Liver (tissue), 9 donors: ENCODE data around the gene DPM3. TPM values are rescaled to one million over a fixed set of nuclear protein-coding genes. Genes with fewer than 3 reads are reported as not detected.

Experiments
- DNase-seq: peaks from one replicate; pipeline ENCODE4 v3.0.0-alpha.2; 2017; ENCODE audit warnings: low spot score
- H3K27ac ChIP-seq, 2 donors: one replicate each; pipeline ENCODE4 v1.7.0; 2013; ENCODE audit warnings: inconsistent platforms in 2 of 2, low read length in 2 of 2, control low read depth in 1 of 2, low read depth in 1 of 2, mild to moderate bottlenecking in 1 of 2
- H3K27me3 ChIP-seq, 4 donors: one replicate each; pipeline versions ENCODE4 v1.6.1 to v1.7.0; 2013; ENCODE audit warnings: low read length in 3 of 4, inconsistent platforms in 1 of 4, mild to moderate bottlenecking in 1 of 4, moderate library complexity in 1 of 4; ENCODE audit not compliant: control insufficient read depth in 4 of 4, insufficient read depth in 4 of 4
- H3K36me3 ChIP-seq, 4 donors: one replicate each; pipeline versions ENCODE4 v1.6.1 to v1.7.0; 2013; ENCODE audit warnings: low read length in 3 of 4, mild to moderate bottlenecking in 3 of 4, low read depth in 1 of 4, moderate library complexity in 1 of 4; ENCODE audit not compliant: control insufficient read depth in 4 of 4, insufficient read depth in 3 of 4
- H3K4me1 ChIP-seq, 4 donors: one replicate each; pipeline versions ENCODE4 v1.6.1 to v1.7.0; 2013; ENCODE audit warnings: low read length in 3 of 4, mild to moderate bottlenecking in 3 of 4, moderate library complexity in 1 of 4; ENCODE audit not compliant: control insufficient read depth in 4 of 4, insufficient read depth in 4 of 4
- H3K4me3 ChIP-seq, 3 donors: one replicate each; pipeline versions ENCODE4 v1.6.1 to v1.7.0; 2013; ENCODE audit warnings: low read length in 3 of 3, control low read depth in 1 of 3, low read depth in 1 of 3, mild to moderate bottlenecking in 1 of 3
- H3K9ac ChIP-seq, 2 donors: one replicate each; pipeline ENCODE4 v1.7.0; 2013; ENCODE audit warnings: low read length in 2 of 2, mild to moderate bottlenecking in 2 of 2, moderate library complexity in 2 of 2, control low read depth in 1 of 2, low read depth in 1 of 2
- H3K9me3 ChIP-seq, 4 donors: one replicate each; pipeline versions ENCODE4 v1.6.1 to v1.7.0; 2013; ENCODE audit warnings: low read length in 3 of 4; ENCODE audit not compliant: control insufficient read depth in 4 of 4
- EGR1 ChIP-seq, 2 donors: IDR thresholded peaks; 2 replicates each; pipeline ENCODE4 v1.6.1; 2016 to 2018; ENCODE audit warnings: antibody characterized with exemption in 2 of 2, low read depth in 2 of 2
- FOXA1 ChIP-seq: IDR thresholded peaks from 2 replicates; pipeline ENCODE4 v1.6.1; 2016; ENCODE audit warnings: antibody characterized with exemption
- FOXA2 ChIP-seq: IDR thresholded peaks from 2 replicates; pipeline ENCODE4 v1.6.1; 2016; ENCODE audit warnings: antibody characterized with exemption
- GABPA ChIP-seq, 2 donors: IDR thresholded peaks in 1 of 2; conservative IDR thresholded peaks in 1 of 2; 2 replicates each; pipeline ENCODE4 v1.6.1; 2016; ENCODE audit warnings: antibody characterized with exemption in 2 of 2, mild to moderate bottlenecking in 1 of 2, moderate library complexity in 1 of 2
- HNF4A ChIP-seq, 2 donors: conservative IDR thresholded peaks; 2 replicates each; pipeline ENCODE4 v1.6.1; 2016; ENCODE audit warnings: antibody characterized with exemption in 2 of 2, mild to moderate bottlenecking in 2 of 2
- HNF4G ChIP-seq: IDR thresholded peaks from 2 replicates; pipeline ENCODE4 v1.6.1; 2016; ENCODE audit warnings: antibody characterized with exemption
- JUND ChIP-seq, 2 donors: IDR thresholded peaks; 2 replicates each; pipeline ENCODE4 v1.6.1; 2016; ENCODE audit warnings: antibody characterized with exemption in 2 of 2
- NR2F2 ChIP-seq: IDR thresholded peaks from 2 replicates; pipeline ENCODE4 v1.6.1; 2016; ENCODE audit warnings: antibody characterized with exemption
- RAD21 ChIP-seq, 2 donors: IDR thresholded peaks; 2 replicates each; pipeline ENCODE4 v1.6.1; 2016; ENCODE audit warnings: antibody characterized with exemption in 2 of 2, mild to moderate bottlenecking in 2 of 2
- RXRA ChIP-seq, 2 donors: IDR thresholded peaks; 2 replicates each; pipeline ENCODE4 v1.6.1; 2017 to 2018; ENCODE audit warnings: antibody characterized with exemption in 2 of 2, mild to moderate bottlenecking in 1 of 2
- SP1 ChIP-seq: IDR thresholded peaks from 2 replicates; pipeline ENCODE4 v1.6.1; 2018; ENCODE audit warnings: antibody characterized with exemption, mild to moderate bottlenecking
- TAF1 ChIP-seq: conservative IDR thresholded peaks from 2 replicates; pipeline ENCODE4 v1.6.1; 2016; ENCODE audit warnings: antibody characterized with exemption, mild to moderate bottlenecking
- YY1 ChIP-seq: IDR thresholded peaks from 2 replicates; pipeline ENCODE4 v1.6.1; 2016; ENCODE audit warnings: antibody characterized with exemption, mild to moderate bottlenecking
- WGBS: extraction: QIAGEN DNeasy Blood & Tissue Kit; methylation state at CpG from one replicate; pipeline ENCODE4 v1.1.7; 2013; 5-methylcytosine and 5-hydroxymethylcytosine counted together
- polyA plus RNA-seq, 2 donors: library from polyadenylated mRNA; stranded (reverse) in 1 of 2; unstranded in 1 of 2; fragments of 200-250 nt in 1 of 2; fragments of >200 nt in 1 of 2; fragmentation: Nextera tagmentation in 1 of 2; extraction: Ambion mirVana in 1 of 2; gene quantifications; one replicate each; pipeline versions ENCODE4 v1.2.1 to v1.2.3, GENCODE V29; 2013 to 2015
- total RNA-seq, 2 donors: library from RNA; depleted of rRNA; stranded (reverse); fragments of >200 nt; gene quantifications; one replicate each; pipeline ENCODE4 v1.2.3, GENCODE V29; 2014
- TF ChIP-seq, protein P1 (sequence below): IDR thresholded peaks from 2 replicates; pipeline ENCODE4 v1.6.1; 2016; ENCODE audit warnings: antibody characterized with exemption
- TF ChIP-seq, protein P2 (sequence below): IDR thresholded peaks from 2 replicates; pipeline ENCODE4 v1.6.1; 2016; ENCODE audit warnings: antibody characterized with exemption, mild to moderate bottlenecking
- TF ChIP-seq, protein P3 (sequence below): IDR thresholded peaks from 2 replicates; pipeline ENCODE4 v1.6.1; 2016; ENCODE audit warnings: antibody characterized with exemption
- TF ChIP-seq, protein P4 (sequence below): fragments of 150-350 bp; IDR thresholded peaks from 2 replicates; pipeline ENCODE4 v1.5.1; 2017; ENCODE audit warnings: improper control_type of control experiment, low read depth, low read length; ENCODE audit not compliant: missing input control
- TF ChIP-seq, protein P5 (sequence below): IDR thresholded peaks from 2 replicates; pipeline ENCODE4 v1.6.1; 2016; ENCODE audit warnings: antibody characterized with exemption
- donor health status: healthy.
- donor health status: healthy.
- donor health status: healthy.
- donor health status: healthy.
- donor health status: healthy.

The DPM3 gene
- total and polyA plus RNA-seq, 4 donors: 27.3 to 134 (median 69.1) TPM

DNA sequence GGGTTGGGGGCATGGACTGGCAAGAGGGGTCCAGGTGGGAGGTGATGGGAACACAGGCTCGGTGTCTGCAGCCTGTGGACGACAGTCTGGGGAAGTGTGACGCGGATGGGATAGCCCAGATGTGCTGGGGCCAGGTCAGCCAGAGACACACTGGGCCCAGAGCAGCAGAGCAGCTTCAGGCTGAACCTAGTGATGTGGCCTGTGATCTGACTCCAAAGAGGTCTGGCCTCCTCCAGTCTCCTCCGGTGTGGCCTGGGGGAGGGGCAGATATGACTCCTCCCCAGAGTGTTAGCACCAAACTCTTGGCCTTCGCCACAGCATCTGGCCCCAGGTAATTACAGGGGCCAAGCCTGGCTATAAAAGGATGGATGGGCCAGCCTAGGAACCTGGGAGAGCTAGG is 48.2 kb downstream of the DPM3 start:
- TF ChIP-seq, protein P1, sequence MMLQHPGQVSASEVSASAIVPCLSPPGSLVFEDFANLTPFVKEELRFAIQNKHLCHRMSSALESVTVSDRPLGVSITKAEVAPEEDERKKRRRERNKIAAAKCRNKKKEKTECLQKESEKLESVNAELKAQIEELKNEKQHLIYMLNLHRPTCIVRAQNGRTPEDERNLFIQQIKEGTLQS: no peak
- TF ChIP-seq YY1 (no peak), JUND (IDR thresholded peaks at IDR 0.05) (no peak), RAD21 (IDR thresholded peaks at IDR 0.05) (no peak), TAF1 (no peak), HNF4A (conservative IDR thresholded peaks at IDR 0.05) (no peak), HNF4G (no peak), EGR1 (IDR thresholded peaks at IDR 0.05; ENCODE audit: low read depth in 2 of 2) (no peak), GABPA (IDR thresholded peaks at IDR 0.05 in 1 of 2, conservative IDR thresholded peaks at IDR 0.05 in 1 of 2) (no peak), NR2F2 (no peak), FOXA2 (no peak), FOXA1 (no peak), SP1 (no peak), RXRA (IDR thresholded peaks at IDR 0.05) (no peak)
- TF ChIP-seq, protein P2, sequence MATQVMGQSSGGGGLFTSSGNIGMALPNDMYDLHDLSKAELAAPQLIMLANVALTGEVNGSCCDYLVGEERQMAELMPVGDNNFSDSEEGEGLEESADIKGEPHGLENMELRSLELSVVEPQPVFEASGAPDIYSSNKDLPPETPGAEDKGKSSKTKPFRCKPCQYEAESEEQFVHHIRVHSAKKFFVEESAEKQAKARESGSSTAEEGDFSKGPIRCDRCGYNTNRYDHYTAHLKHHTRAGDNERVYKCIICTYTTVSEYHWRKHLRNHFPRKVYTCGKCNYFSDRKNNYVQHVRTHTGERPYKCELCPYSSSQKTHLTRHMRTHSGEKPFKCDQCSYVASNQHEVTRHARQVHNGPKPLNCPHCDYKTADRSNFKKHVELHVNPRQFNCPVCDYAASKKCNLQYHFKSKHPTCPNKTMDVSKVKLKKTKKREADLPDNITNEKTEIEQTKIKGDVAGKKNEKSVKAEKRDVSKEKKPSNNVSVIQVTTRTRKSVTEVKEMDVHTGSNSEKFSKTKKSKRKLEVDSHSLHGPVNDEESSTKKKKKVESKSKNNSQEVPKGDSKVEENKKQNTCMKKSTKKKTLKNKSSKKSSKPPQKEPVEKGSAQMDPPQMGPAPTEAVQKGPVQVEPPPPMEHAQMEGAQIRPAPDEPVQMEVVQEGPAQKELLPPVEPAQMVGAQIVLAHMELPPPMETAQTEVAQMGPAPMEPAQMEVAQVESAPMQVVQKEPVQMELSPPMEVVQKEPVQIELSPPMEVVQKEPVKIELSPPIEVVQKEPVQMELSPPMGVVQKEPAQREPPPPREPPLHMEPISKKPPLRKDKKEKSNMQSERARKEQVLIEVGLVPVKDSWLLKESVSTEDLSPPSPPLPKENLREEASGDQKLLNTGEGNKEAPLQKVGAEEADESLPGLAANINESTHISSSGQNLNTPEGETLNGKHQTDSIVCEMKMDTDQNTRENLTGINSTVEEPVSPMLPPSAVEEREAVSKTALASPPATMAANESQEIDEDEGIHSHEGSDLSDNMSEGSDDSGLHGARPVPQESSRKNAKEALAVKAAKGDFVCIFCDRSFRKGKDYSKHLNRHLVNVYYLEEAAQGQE: no peak
- TF ChIP-seq, protein P3, sequence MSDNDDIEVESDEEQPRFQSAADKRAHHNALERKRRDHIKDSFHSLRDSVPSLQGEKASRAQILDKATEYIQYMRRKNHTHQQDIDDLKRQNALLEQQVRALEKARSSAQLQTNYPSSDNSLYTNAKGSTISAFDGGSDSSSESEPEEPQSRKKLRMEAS: no peak
- TF ChIP-seq, protein P4, sequence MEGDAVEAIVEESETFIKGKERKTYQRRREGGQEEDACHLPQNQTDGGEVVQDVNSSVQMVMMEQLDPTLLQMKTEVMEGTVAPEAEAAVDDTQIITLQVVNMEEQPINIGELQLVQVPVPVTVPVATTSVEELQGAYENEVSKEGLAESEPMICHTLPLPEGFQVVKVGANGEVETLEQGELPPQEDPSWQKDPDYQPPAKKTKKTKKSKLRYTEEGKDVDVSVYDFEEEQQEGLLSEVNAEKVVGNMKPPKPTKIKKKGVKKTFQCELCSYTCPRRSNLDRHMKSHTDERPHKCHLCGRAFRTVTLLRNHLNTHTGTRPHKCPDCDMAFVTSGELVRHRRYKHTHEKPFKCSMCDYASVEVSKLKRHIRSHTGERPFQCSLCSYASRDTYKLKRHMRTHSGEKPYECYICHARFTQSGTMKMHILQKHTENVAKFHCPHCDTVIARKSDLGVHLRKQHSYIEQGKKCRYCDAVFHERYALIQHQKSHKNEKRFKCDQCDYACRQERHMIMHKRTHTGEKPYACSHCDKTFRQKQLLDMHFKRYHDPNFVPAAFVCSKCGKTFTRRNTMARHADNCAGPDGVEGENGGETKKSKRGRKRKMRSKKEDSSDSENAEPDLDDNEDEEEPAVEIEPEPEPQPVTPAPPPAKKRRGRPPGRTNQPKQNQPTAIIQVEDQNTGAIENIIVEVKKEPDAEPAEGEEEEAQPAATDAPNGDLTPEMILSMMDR: no peak
- TF ChIP-seq, protein P5, sequence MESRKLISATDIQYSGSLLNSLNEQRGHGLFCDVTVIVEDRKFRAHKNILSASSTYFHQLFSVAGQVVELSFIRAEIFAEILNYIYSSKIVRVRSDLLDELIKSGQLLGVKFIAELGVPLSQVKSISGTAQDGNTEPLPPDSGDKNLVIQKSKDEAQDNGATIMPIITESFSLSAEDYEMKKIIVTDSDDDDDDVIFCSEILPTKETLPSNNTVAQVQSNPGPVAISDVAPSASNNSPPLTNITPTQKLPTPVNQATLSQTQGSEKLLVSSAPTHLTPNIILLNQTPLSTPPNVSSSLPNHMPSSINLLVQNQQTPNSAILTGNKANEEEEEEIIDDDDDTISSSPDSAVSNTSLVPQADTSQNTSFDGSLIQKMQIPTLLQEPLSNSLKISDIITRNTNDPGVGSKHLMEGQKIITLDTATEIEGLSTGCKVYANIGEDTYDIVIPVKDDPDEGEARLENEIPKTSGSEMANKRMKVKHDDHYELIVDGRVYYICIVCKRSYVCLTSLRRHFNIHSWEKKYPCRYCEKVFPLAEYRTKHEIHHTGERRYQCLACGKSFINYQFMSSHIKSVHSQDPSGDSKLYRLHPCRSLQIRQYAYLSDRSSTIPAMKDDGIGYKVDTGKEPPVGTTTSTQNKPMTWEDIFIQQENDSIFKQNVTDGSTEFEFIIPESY: no peak
- Histone ChIP-seq H3K27me3 (no peaks in the 10 kb centered on the region), H3K4me3 (peak overlapping the region in 1 of 3 donors; percentile 47), H3K4me1 (peaks cover 3 to 22% (median 14%) of the 10 kb centered on the region in 4 donors), H3K9ac (no peak overlapping the region), H3K27ac (no peak overlapping the region), H3K36me3 (no peaks in the 10 kb centered on the region), H3K9me3 (no peaks in the 10 kb centered on the region)
- DNase-seq: no peak
- 85% methylated on average over 6 of the region's 6 CpGs for WGBS
